Fibroblast of lung (primary cell): ENCODE data around the gene ZMYM1. TPM values are rescaled to one million over a fixed set of nuclear protein-coding genes. Genes with fewer than 3 reads are reported as not detected.

Experiments used
- DNase-seq, 2 donors: peaks; one replicate each; pipeline versions ENCODE4 v3.0.0 to v3.0.0-alpha.2; 2010; ENCODE audit warnings: low read depth in 2 of 2
- H2AFZ ChIP-seq: 2 replicates; pipeline ENCODE4 v1.5.1; 2012; ENCODE audit warnings: low read length, control low read depth, inconsistent platforms
- H3K27ac ChIP-seq: 2 replicates; pipeline ENCODE4 v1.5.1; 2011; ENCODE audit warnings: low read length, control low read depth; ENCODE audit not compliant: insufficient read depth
- H3K27me3 ChIP-seq: 2 replicates; pipeline ENCODE4 v1.5.1; 2011; ENCODE audit warnings: mild to moderate bottlenecking, low read length; ENCODE audit not compliant: control insufficient read depth, insufficient read depth
- H3K36me3 ChIP-seq: 2 replicates; pipeline ENCODE4 v1.5.1; 2011; ENCODE audit warnings: low read length; ENCODE audit not compliant: control insufficient read depth, insufficient read depth
- H3K4me1 ChIP-seq: 2 replicates; pipeline ENCODE4 v1.5.1; 2011; ENCODE audit warnings: low read length; ENCODE audit not compliant: control insufficient read depth, insufficient read depth; ENCODE audit errors: extremely low read depth
- H3K4me2 ChIP-seq: 2 replicates; pipeline ENCODE4 v1.5.1; 2011; ENCODE audit warnings: low read length, control low read depth; ENCODE audit not compliant: insufficient read depth; ENCODE audit errors: extremely low read depth
- H3K4me3 ChIP-seq, 4 experiments: fragments of 200-600 bp in 1 of 4; sonication (generic) in 1 of 4; replicated peaks in 1 of 4; 2 replicates each; pipeline ENCODE4 v1.5.1; 2011 to 2016; ENCODE audit warnings: low read length in 4 of 4, low read depth in 3 of 4, mild to moderate bottlenecking in 3 of 4, control low read depth in 2 of 4, inconsistent platforms in 1 of 4, mixed read lengths in 1 of 4; ENCODE audit not compliant: insufficient read depth in 1 of 4; ENCODE audit errors: control extremely low read depth in 1 of 4
- H3K79me2 ChIP-seq: 2 replicates; pipeline ENCODE4 v1.5.1; 2012; ENCODE audit warnings: mild to moderate bottlenecking, low read length, inconsistent platforms; ENCODE audit not compliant: control insufficient read depth, insufficient read depth
- H3K9ac ChIP-seq: 2 replicates; pipeline ENCODE4 v1.5.1; 2011; ENCODE audit warnings: mild to moderate bottlenecking, low read length, control low read depth; ENCODE audit not compliant: insufficient read depth
- H3K9me3 ChIP-seq: 2 replicates; pipeline ENCODE4 v1.5.1; 2012; ENCODE audit warnings: low read depth, low read length; ENCODE audit not compliant: control insufficient read depth, insufficient read depth
- H4K20me1 ChIP-seq: 2 replicates; pipeline ENCODE4 v1.5.1; 2011; ENCODE audit warnings: low read length; ENCODE audit not compliant: control insufficient read depth, insufficient read depth; ENCODE audit errors: extremely low read depth
- EZH2 ChIP-seq: IDR thresholded peaks from 2 replicates; pipeline ENCODE4 v1.5.1; 2012; ENCODE audit warnings: low read length, control low read depth, mild to moderate bottlenecking; ENCODE audit errors: missing control alignments
- polyA plus RNA-seq, 2 donors: library from polyadenylated mRNA; depleted of rRNA in 1 of 2; stranded (reverse) in 1 of 2; unstranded in 1 of 2; fragments of >200 nt; gene quantifications; 2 replicates each; pipeline ENCODE4 v1.2.1, GENCODE V29; 2011 to 2012; ENCODE audit warnings: missing spikeins in 1 of 2
- total RNA-seq: library from RNA; depleted of rRNA; stranded (reverse); fragments of >200 nt; gene quantifications from 2 replicates; pipeline ENCODE4 v1.2.1, GENCODE V29; 2014
- TF ChIP-seq, protein P1 (sequence below), 2 donors: IDR thresholded peaks in 1 of 2; conservative IDR thresholded peaks in 1 of 2; 1 replicate in 1 of 2; 2 replicates in 1 of 2; pipeline ENCODE4 v1.5.1; 2011 to 2012; ENCODE audit warnings: low read length in 2 of 2, control low read depth in 1 of 2, inconsistent platforms in 1 of 2, low read depth in 1 of 2, mild to moderate bottlenecking in 1 of 2

ZMYM1 gene
- total and polyA plus RNA-seq, 2 donors (not counting 1 experiment from before 2014, with no cell fraction given): 10.3 to 18.5 TPM

GRCh38 chr1:35036621-35037020, 42.6 kb upstream of the ZMYM1 start:
- no peak overlapping the region for H3K4me3 ChIP-seq
- no peak for DNase-seq

GRCh38 chr1:35037206-35037605, 42.0 kb upstream of the ZMYM1 start:
- Histone ChIP-seq H3K36me3 (no peaks in the 10 kb centered on the region), H3K9me3 (no peaks in the 10 kb centered on the region), H4K20me1 (no peaks in the 10 kb centered on the region), H3K9ac (no peak overlapping the region), H2AFZ (no peak overlapping the region), H3K79me2 (no peaks in the 10 kb centered on the region), H3K4me1 (no peaks in the 10 kb centered on the region), H3K4me2 (no peak overlapping the region), H3K4me3 (no peak overlapping the region), H3K27ac (no peak overlapping the region), H3K27me3 (no peaks in the 10 kb centered on the region)
- TF ChIP-seq, protein P1, sequence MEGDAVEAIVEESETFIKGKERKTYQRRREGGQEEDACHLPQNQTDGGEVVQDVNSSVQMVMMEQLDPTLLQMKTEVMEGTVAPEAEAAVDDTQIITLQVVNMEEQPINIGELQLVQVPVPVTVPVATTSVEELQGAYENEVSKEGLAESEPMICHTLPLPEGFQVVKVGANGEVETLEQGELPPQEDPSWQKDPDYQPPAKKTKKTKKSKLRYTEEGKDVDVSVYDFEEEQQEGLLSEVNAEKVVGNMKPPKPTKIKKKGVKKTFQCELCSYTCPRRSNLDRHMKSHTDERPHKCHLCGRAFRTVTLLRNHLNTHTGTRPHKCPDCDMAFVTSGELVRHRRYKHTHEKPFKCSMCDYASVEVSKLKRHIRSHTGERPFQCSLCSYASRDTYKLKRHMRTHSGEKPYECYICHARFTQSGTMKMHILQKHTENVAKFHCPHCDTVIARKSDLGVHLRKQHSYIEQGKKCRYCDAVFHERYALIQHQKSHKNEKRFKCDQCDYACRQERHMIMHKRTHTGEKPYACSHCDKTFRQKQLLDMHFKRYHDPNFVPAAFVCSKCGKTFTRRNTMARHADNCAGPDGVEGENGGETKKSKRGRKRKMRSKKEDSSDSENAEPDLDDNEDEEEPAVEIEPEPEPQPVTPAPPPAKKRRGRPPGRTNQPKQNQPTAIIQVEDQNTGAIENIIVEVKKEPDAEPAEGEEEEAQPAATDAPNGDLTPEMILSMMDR (conservative IDR thresholded peaks at IDR 0.05 in 1 of 2, IDR thresholded peaks at IDR 0.05 in 1 of 2; ENCODE audit: low read depth in 1 of 2, low read length in 2 of 2): no peak
- TF ChIP-seq EZH2: no peak
- no peak for DNase-seq

More at GRCh38 chr1:35036621-35037020, 42.6 kb upstream of the ZMYM1 start:
- H4K20me1 ChIP-seq: no peaks in the 10 kb centered on the region
- H3K36me3 ChIP-seq: no peaks in the 10 kb centered on the region
- no peak overlapping the region for H3K27ac ChIP-seq
- H3K27me3 ChIP-seq: no peaks in the 10 kb centered on the region
- no peaks in the 10 kb centered on the region for H3K79me2 ChIP-seq
- H3K9ac ChIP-seq: no peak overlapping the region
- H3K4me2 ChIP-seq: no peak overlapping the region
- no peak for TF ChIP-seq EZH2
- TF ChIP-seq, protein P1 (conservative IDR thresholded peaks at IDR 0.05 in 1 of 2, IDR thresholded peaks at IDR 0.05 in 1 of 2; ENCODE audit: low read depth in 1 of 2, low read length in 2 of 2): no peak
- H3K9me3 ChIP-seq: no peaks in the 10 kb centered on the region
- H3K4me1 ChIP-seq: no peaks in the 10 kb centered on the region
- H2AFZ ChIP-seq: no peak overlapping the region

- no peaks in the 10 kb centered on the region for H3K79me2 ChIP-seq
- H3K27me3 ChIP-seq: no peaks in the 10 kb centered on the region
- no peak for DNase-seq
- no peaks in the 10 kb centered on the region for H3K36me3 ChIP-seq
- no peaks in the 10 kb centered on the region for H3K4me1 ChIP-seq
- no peaks in the 10 kb centered on the region for H3K9me3 ChIP-seq
- H3K4me2 ChIP-seq: no peak overlapping the region
- no peak overlapping the region for H3K27ac ChIP-seq
- no peaks in the 10 kb centered on the region for H4K20me1 ChIP-seq
- TF ChIP-seq, protein P1 (conservative IDR thresholded peaks at IDR 0.05 in 1 of 2, IDR thresholded peaks at IDR 0.05 in 1 of 2; ENCODE audit: low read depth in 1 of 2, low read length in 2 of 2): no peak
- no peak for TF ChIP-seq EZH2
- no peak overlapping the region for H3K9ac ChIP-seq
- no peak overlapping the region for H2AFZ ChIP-seq
- H3K4me3 ChIP-seq: no peak overlapping the region
Measured at GRCh38 chr1:35038723-35039122, 40.5 kb upstream of the ZMYM1 start.
